H1 (cell line): ENCODE measurements around the gene USP38.

Source experiments
- CBX8 ChIP-seq: fragments of 300-800, 300-1000 bp; sonication (generic); IDR thresholded peaks from 2 replicates; pipeline ENCODE4 v1.7.1; 2016; ENCODE audit warnings: low read depth, low read length, borderline replicate concordance
- CTCF ChIP-seq, 3 experiments: IDR thresholded peaks; 1 replicate in 2 of 3; 2 replicates in 1 of 3; pipeline versions ENCODE4 v1.5.1 to v1.6.1; 2011; ENCODE audit warnings: low read length in 3 of 3, mild to moderate bottlenecking in 3 of 3, inconsistent platforms in 2 of 3, low read depth in 1 of 3, moderate library complexity in 1 of 3; ENCODE audit not compliant: insufficient read depth in 1 of 3; ENCODE audit errors: control extremely low read depth in 1 of 3
- MAX ChIP-seq: IDR thresholded peaks from 2 replicates; pipeline ENCODE4 v1.6.1; 2012; ENCODE audit warnings: inconsistent platforms
- PHF8 ChIP-seq: fragments of 200-600 bp; sonication (generic); conservative IDR thresholded peaks from 2 replicates; pipeline ENCODE4 v1.7.1; 2012; ENCODE audit warnings: low read depth, mild to moderate bottlenecking, inconsistent platforms, low read length, moderate library complexity
- POLR2AphosphoS5 ChIP-seq: IDR thresholded peaks from 2 replicates; pipeline ENCODE4 v1.6.1; 2011; ENCODE audit warnings: low read depth, low read length
- SP1 ChIP-seq: IDR thresholded peaks from 2 replicates; pipeline ENCODE4 v1.6.1; 2011; ENCODE audit warnings: low read depth, low read length
- TAF1 ChIP-seq: IDR thresholded peaks from 2 replicates; pipeline ENCODE4 v1.6.1; 2011; ENCODE audit warnings: mild to moderate bottlenecking, low read depth, low read length

GRCh38 chr4:143247866-143248265 lies 63.1 kb downstream of the USP38 start:
- TF ChIP-seq PHF8 (no peak), CTCF (IDR thresholded peaks at IDR 0.05; ENCODE audit: control extremely low read depth in 1 of 3, insufficient read depth in 1 of 3, low read depth in 1 of 3, low read length in 3 of 3) (no peak), CBX8 (no peak), MAX (no peak), POLR2AphosphoS5 (no peak), TAF1 (no peak), SP1 (no peak)
